IPS-18a (cell line): ENCODE results near the gene TP63.

Experiments
- H3K27ac ChIP-seq: one replicate; pipeline ENCODE4 v1.5.1; 2013; ENCODE audit warnings: low read length
- H3K27me3 ChIP-seq: one replicate; pipeline ENCODE4 v1.6.1; 2013; ENCODE audit warnings: mild to moderate bottlenecking, low read length; ENCODE audit not compliant: control insufficient read depth, insufficient read depth
- H3K36me3 ChIP-seq: one replicate; pipeline ENCODE4 v1.6.1; 2013; ENCODE audit warnings: low read depth, low read length; ENCODE audit not compliant: control insufficient read depth
- H3K4me1 ChIP-seq: one replicate; pipeline ENCODE4 v1.6.1; 2013; ENCODE audit warnings: low read depth, low read length; ENCODE audit not compliant: control insufficient read depth
- H3K4me3 ChIP-seq: one replicate; pipeline ENCODE4 v1.5.1; 2013; ENCODE audit warnings: low read length
- H3K9ac ChIP-seq: one replicate; pipeline ENCODE4 v1.6.1; 2013; ENCODE audit warnings: mild to moderate bottlenecking, low read length, moderate library complexity
- H3K9me3 ChIP-seq: one replicate; pipeline ENCODE4 v1.6.1; 2013; ENCODE audit warnings: low read depth, low read length; ENCODE audit not compliant: control insufficient read depth

Gene TP63

DNA sequence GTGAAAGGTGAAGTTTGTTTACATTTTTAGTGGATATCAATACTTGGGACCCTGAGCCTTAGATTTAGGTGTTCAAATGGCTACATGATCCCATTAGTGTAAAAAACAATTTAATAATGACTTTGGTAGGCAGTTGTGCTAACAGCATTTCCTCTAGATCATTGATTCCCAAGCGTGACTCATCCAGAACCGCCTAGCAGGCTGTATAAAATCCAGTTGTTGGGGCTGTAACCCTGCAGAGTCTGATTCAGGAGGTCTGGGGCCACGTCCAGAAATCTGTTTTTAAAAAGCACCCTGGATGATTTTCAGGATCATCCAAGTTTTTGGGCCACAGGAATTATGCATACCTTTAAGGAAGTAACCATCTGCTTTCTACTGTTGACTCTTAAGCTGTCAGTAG lies 156.4 kb downstream of the TP63 start:
- H3K27me3 ChIP-seq: no peaks in the 10 kb centered on the region

DNA sequence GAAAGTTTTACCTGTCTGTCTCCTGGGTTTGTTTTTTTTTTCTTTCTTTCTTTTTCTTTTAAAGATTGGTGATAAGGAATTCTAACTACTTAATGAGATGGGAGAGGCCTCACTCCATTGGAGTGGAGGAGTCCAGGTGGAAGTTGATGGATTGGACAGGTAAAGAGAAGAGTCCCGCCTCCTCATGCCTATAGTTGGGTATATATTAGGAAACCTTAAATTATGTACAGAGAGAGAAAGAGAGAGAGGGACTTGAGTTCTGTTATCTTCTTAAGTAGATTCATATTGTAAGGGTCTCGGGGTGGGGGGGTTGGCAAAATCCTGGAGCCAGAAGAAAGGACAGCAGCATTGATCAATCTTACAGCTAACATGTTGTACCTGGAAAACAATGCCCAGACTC lies 158.2 kb downstream of the TP63 start:
- no peak overlapping the region for H3K9ac ChIP-seq
- no peak overlapping the region for H3K27ac ChIP-seq
- H3K4me1 ChIP-seq: no peaks in the 10 kb centered on the region
- no peaks in the 10 kb centered on the region for H3K9me3 ChIP-seq
- H3K36me3 ChIP-seq: no peaks in the 10 kb centered on the region
- H3K27me3 ChIP-seq: peaks cover 2% of the 10 kb centered on the region
- no peak overlapping the region for H3K4me3 ChIP-seq

More for the DNA sequence above, 156.4 kb downstream of the TP63 start:
- H3K9ac ChIP-seq: no peak overlapping the region
- H3K4me1 ChIP-seq: no peaks in the 10 kb centered on the region
- no peak overlapping the region for H3K4me3 ChIP-seq
- H3K9me3 ChIP-seq: no peaks in the 10 kb centered on the region
- no peak overlapping the region for H3K27ac ChIP-seq
- H3K36me3 ChIP-seq: no peaks in the 10 kb centered on the region

GRCh38 chr3:189790658-189791057 lies 159.5 kb downstream of the TP63 start:
- H3K4me3 ChIP-seq: no peak overlapping the region
- no peak overlapping the region for H3K27ac ChIP-seq
- H3K27me3 ChIP-seq: peaks cover 6% of the 10 kb centered on the region
- no peak overlapping the region for H3K9ac ChIP-seq
- H3K4me1 ChIP-seq: no peaks in the 10 kb centered on the region
- H3K36me3 ChIP-seq: no peaks in the 10 kb centered on the region
- H3K9me3 ChIP-seq: no peaks in the 10 kb centered on the region

DNA sequence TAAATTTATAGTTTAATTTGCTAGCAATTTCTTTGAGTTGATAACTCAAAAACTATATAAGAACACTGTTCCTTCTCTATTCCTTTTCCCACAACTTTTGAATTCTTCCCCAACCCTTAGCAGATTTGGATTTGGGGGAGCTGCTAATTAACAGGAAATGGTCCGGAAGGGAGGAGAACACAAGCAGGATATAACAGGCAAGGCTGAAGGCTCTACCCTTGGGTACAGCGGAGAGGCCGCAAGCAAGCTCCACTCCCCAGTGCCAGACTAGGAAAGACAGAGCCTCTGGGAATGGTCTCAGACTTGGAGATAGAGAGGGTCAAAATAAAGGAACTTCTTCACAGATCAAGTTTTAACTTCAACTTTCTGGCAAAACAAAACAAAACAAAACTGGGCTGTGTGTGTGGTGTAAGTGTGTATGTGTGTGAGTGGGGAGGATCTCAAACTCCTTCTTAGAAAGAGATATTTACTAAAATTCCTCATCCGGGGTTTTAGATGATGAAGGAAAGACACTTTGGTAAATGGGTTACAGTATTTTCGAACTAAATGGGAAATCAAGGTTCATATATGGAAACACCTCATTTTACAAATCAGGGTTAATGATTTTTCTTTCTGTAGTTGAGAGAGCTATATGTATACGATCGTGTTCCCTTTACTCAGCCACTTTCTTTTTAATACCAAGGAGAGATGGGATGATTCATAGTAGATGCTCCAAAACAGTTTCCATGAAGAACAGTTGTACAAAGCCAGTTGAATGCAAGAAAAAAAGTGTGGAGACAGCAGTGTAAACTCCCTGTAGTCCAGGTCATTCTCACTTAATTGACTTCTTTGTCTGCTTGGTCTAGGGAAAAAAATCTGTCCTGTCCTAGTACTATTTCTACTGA lies 161.1 kb downstream of the TP63 start:
- H3K4me1 ChIP-seq: no peaks in the 10 kb centered on the region
- no peaks in the 10 kb centered on the region for H3K36me3 ChIP-seq
- H3K4me3 ChIP-seq: no peak overlapping the region
- H3K27me3 ChIP-seq: peaks cover 13% of the 10 kb centered on the region
- no peak overlapping the region for H3K9ac ChIP-seq
- H3K9me3 ChIP-seq: no peaks in the 10 kb centered on the region
- H3K27ac ChIP-seq: no peak overlapping the region

DNA sequence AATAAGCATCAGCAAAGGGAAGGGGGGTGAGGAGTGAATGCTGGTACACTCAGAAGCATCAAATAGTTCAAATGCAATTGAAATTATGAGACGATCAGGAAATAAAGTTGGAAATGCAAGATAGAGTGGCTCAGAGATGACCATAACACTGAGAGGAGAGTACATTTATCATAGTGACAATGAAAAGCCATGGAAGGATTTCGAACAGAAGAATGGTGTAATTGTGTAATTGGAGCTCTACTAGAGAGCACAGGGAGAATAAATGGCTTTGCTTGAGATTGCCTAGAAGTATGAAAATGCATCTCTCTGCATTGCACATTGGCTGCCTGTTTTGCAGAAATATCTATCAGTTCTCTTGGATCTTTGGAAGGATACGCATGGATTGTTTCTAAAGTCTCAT lies 163.3 kb downstream of the TP63 start:
- Histone ChIP-seq H3K9ac (no peak overlapping the region), H3K27ac (no peak overlapping the region), H3K27me3 (peaks cover 35% of the 10 kb centered on the region)

DNA sequence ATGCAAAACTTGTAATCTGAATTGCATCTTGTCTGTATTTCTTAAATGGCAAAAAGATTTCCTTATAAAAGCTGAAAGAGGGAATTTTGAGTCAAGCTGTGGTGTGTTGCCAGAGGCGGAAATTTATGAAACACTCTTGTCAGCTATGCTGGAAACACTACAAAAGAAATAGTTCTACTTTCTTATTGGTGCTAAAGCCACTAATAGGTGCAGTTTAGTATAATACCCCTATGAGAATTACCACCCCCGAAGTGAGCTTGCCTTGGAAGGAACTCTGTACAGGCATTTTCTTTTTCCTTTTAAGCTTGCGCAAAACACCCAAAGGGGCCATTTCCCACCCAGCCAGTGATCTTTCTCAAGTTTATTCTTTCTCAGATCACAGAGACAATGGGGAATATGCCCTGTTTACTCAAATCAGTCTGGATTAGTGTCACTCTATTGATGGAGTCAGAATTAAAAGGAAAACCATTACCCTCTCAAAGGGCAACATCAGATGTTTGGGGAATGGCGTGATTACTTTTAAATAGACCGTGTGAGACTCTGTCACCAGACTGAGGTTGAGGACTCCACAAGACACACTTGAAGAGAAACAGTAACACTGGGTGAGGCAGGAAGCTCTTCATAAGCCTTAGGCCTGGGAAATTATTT lies 166.0 kb downstream of the TP63 start:
- H3K4me1 ChIP-seq: no peaks in the 10 kb centered on the region
- H3K27me3 ChIP-seq: peaks cover 58% of the 10 kb centered on the region
- no peaks in the 10 kb centered on the region for H3K9me3 ChIP-seq
- no peak overlapping the region for H3K9ac ChIP-seq
- no peak overlapping the region for H3K27ac ChIP-seq
- H3K36me3 ChIP-seq: no peaks in the 10 kb centered on the region
- H3K4me3 ChIP-seq: no peak overlapping the region

More for the DNA sequence above, 163.3 kb downstream of the TP63 start:
- Histone ChIP-seq H3K4me3 (no peak overlapping the region), H3K9me3 (no peaks in the 10 kb centered on the region), H3K36me3 (no peaks in the 10 kb centered on the region), H3K4me1 (no peaks in the 10 kb centered on the region)

- H3K36me3 ChIP-seq: no peaks in the 10 kb centered on the region
- no peak overlapping the region for H3K4me3 ChIP-seq
- H3K9me3 ChIP-seq: no peaks in the 10 kb centered on the region
- no peak overlapping the region for H3K27ac ChIP-seq
- peaks cover 76% of the 10 kb centered on the region for H3K27me3 ChIP-seq
- H3K9ac ChIP-seq: no peak overlapping the region
- H3K4me1 ChIP-seq: no peaks in the 10 kb centered on the region
Observed at GRCh38 chr3:189799366-189799765, 168.2 kb downstream of the TP63 start.

- no peak overlapping the region for H3K27ac ChIP-seq
- H3K4me3 ChIP-seq: no peak overlapping the region
- peaks cover 82% of the 10 kb centered on the region for H3K27me3 ChIP-seq
- H3K9ac ChIP-seq: no peak overlapping the region
- H3K4me1 ChIP-seq: peaks cover 3% of the 10 kb centered on the region
- H3K9me3 ChIP-seq: no peaks in the 10 kb centered on the region
- no peaks in the 10 kb centered on the region for H3K36me3 ChIP-seq
Observed at GRCh38 chr3:189800436-189800835, 169.2 kb downstream of the TP63 start.

- no peaks in the 10 kb centered on the region for H3K36me3 ChIP-seq
- no peak overlapping the region for H3K9ac ChIP-seq
- H3K4me3 ChIP-seq: no peak overlapping the region
- H3K27me3 ChIP-seq: peaks cover 90% of the 10 kb centered on the region
- peaks cover 16% of the 10 kb centered on the region for H3K4me1 ChIP-seq
- H3K27ac ChIP-seq: no peak overlapping the region
- no peaks in the 10 kb centered on the region for H3K9me3 ChIP-seq
Observed at GRCh38 chr3:189803254-189803653, 172.1 kb downstream of the TP63 start.

DNA sequence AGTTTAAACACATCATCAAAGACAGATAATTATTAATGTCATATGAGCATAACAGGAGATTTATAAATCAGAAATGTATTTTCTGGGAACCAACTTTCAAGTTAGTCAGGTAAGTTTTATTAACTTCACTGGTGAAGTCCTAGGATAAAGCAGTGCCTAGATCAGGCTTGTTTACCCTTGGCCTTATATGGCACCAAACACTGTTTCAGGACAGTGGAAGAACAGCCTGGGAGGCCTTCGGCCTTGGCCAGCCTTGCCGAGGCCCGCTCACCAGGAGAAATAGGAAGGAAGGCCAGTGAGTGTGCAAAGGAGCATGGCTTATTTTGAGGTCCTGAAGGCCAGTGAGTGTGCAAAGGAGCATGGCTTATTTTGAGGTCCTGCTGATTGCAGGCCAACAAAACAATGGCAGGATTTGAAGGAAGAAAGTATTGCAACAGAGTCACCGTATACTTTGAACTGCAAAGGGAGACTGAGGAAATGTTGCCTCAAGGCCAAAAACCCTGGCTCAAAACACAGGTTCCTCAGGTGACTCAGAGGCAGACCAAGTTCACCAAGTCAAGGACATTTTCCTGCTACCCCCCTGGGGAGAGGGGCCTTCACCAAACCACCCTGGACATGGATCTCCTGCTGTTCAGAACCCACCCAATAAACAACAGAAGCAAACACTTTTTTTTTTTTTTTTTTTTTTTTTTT lies 174.3 kb downstream of the TP63 start:
- peaks cover 89% of the 10 kb centered on the region for H3K27me3 ChIP-seq
- no peak overlapping the region for H3K4me3 ChIP-seq
- H3K36me3 ChIP-seq: no peaks in the 10 kb centered on the region
- H3K27ac ChIP-seq: no peak overlapping the region
- no peak overlapping the region for H3K9ac ChIP-seq
- no peaks in the 10 kb centered on the region for H3K9me3 ChIP-seq
- peaks cover 16% of the 10 kb centered on the region for H3K4me1 ChIP-seq

DNA sequence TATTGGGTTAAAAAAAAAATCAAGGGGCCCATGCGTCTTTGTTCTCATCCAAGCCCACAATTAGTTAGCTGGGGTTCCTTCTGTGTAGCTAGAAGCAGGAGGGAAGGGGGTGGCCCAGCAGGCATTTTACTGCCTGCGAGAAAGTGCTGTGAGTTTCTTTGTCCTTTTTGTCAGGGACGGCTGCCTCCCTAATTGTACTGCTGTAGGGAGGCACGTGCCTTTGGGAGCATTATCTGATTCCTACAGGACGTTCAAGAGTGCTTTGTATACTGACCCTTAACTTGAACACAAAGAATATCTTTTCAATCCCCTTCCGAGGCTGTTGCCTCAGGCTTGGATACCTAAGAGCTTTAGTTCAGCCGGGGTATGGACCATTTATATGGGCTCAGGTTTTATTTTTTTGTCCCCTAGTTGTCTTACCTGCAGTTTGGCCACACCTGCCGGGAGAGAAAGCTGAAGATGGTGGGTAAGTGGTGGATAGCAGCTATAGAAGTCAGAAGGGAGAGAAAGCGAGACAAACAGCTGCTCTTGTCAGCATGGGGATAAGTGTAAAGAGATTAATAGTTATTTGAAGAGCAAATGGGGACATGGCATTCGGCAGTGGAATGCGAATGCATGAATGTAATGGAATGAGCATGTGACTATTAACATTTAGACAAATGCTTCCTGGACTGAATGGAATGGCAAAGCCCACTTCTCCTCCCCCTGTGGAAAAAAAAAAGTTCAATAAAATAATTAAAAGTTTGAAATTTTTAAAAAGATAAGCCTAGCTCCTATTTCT lies 175.2 kb downstream of the TP63 start:
- H3K4me3 ChIP-seq: no peak overlapping the region

More for the DNA sequence above, 175.2 kb downstream of the TP63 start:
- peaks cover 90% of the 10 kb centered on the region for H3K27me3 ChIP-seq
- no peak overlapping the region for H3K9ac ChIP-seq
- peaks cover 16% of the 10 kb centered on the region for H3K4me1 ChIP-seq
- H3K27ac ChIP-seq: no peak overlapping the region
- H3K9me3 ChIP-seq: no peaks in the 10 kb centered on the region
- no peaks in the 10 kb centered on the region for H3K36me3 ChIP-seq
